ENCODE measurements around the gene N4BP2.

Gene N4BP2

GRCh38 chr4:40057586-40058091, 989 bp downstream of the N4BP2 start (continued):
- TF ChIP-seq OSR2 (tag by site-specific recombination; IDR thresholded peaks at IDR 0.05), result no peak
- TF ChIP-seq, protein P1, sequence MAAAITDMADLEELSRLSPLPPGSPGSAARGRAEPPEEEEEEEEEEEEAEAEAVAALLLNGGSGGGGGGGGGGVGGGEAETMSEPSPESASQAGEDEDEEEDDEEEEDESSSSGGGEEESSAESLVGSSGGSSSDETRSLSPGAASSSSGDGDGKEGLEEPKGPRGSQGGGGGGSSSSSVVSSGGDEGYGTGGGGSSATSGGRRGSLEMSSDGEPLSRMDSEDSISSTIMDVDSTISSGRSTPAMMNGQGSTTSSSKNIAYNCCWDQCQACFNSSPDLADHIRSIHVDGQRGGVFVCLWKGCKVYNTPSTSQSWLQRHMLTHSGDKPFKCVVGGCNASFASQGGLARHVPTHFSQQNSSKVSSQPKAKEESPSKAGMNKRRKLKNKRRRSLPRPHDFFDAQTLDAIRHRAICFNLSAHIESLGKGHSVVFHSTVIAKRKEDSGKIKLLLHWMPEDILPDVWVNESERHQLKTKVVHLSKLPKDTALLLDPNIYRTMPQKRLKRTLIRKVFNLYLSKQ (tag by site-specific recombination; IDR thresholded peaks at IDR 0.05; ENCODE audit: borderline replicate concordance), result no peak
- TF ChIP-seq, protein P2, sequence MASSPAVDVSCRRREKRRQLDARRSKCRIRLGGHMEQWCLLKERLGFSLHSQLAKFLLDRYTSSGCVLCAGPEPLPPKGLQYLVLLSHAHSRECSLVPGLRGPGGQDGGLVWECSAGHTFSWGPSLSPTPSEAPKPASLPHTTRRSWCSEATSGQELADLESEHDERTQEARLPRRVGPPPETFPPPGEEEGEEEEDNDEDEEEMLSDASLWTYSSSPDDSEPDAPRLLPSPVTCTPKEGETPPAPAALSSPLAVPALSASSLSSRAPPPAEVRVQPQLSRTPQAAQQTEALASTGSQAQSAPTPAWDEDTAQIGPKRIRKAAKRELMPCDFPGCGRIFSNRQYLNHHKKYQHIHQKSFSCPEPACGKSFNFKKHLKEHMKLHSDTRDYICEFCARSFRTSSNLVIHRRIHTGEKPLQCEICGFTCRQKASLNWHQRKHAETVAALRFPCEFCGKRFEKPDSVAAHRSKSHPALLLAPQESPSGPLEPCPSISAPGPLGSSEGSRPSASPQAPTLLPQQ (tag by site-specific recombination; IDR thresholded peaks at IDR 0.05), result no peak
- no peak for TF ChIP-seq FEZF1 (tag by site-specific recombination; IDR thresholded peaks at IDR 0.05)
- TF ChIP-seq ZSCAN23 (tag by site-specific recombination; IDR thresholded peaks at IDR 0.05), result no peak
- no peak for TF ChIP-seq ZNF529 (tag by site-specific recombination; IDR thresholded peaks at IDR 0.05; ENCODE audit: insufficient replicate concordance)
- no peak for TF ChIP-seq HOXC10 (CRISPR knock-in tag; IDR thresholded peaks at IDR 0.05)
- TF ChIP-seq TRIM28 (IDR thresholded peaks at IDR 0.05; ENCODE audit: borderline replicate concordance, low read length), result no peak; the same call in 1 of the 2 replicates
- peak; percentile 6; the same call in 1 of the 2 replicates for TF ChIP-seq WT1 (tag by site-specific recombination; IDR thresholded peaks at IDR 0.05)
- TF ChIP-seq ZSCAN4 (tag by site-specific recombination; IDR thresholded peaks at IDR 0.05), result no peak
- TF ChIP-seq ZNF433 (tag by site-specific recombination; IDR thresholded peaks at IDR 0.05; ENCODE audit: low read depth), result no peak
- TF ChIP-seq HOXD13 (CRISPR knock-in tag; IDR thresholded peaks at IDR 0.05; ENCODE audit: borderline replicate concordance), result no peak
- peak; percentile 56 for TF ChIP-seq ZNF341 (tag by site-specific recombination; IDR thresholded peaks at IDR 0.05; ENCODE audit: low read depth)
- no peak for TF ChIP-seq ZNF223 (tag by site-specific recombination; IDR thresholded peaks at IDR 0.05)
- TF ChIP-seq, protein P3, sequence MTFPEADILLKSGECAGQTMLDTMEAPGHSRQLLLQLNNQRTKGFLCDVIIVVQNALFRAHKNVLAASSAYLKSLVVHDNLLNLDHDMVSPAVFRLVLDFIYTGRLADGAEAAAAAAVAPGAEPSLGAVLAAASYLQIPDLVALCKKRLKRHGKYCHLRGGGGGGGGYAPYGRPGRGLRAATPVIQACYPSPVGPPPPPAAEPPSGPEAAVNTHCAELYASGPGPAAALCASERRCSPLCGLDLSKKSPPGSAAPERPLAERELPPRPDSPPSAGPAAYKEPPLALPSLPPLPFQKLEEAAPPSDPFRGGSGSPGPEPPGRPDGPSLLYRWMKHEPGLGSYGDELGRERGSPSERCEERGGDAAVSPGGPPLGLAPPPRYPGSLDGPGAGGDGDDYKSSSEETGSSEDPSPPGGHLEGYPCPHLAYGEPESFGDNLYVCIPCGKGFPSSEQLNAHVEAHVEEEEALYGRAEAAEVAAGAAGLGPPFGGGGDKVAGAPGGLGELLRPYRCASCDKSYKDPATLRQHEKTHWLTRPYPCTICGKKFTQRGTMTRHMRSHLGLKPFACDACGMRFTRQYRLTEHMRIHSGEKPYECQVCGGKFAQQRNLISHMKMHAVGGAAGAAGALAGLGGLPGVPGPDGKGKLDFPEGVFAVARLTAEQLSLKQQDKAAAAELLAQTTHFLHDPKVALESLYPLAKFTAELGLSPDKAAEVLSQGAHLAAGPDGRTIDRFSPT (tag by site-specific recombination; IDR thresholded peaks at IDR 0.05), result no peak
- no peak for TF ChIP-seq ZBTB8A (tag by site-specific recombination; IDR thresholded peaks at IDR 0.05)
- TF ChIP-seq YY2 (tag by site-specific recombination; IDR thresholded peaks at IDR 0.05), result no peak
- 0 out of 2 replicates have a peak, but pooled peaks have one; percentile 51 for TF ChIP-seq TCF7L2 (IDR thresholded peaks at IDR 0.05; ENCODE audit: borderline replicate concordance, low read depth, low read length)
- no peak for TF ChIP-seq KLF1 (tag by site-specific recombination; IDR thresholded peaks at IDR 0.05)
- TF ChIP-seq SP2 (tag by site-specific recombination; IDR thresholded peaks at IDR 0.05), result peak; percentile 59
- no peak for TF ChIP-seq ZNF157 (tag by site-specific recombination; IDR thresholded peaks at IDR 0.05)
- TF ChIP-seq, protein P4, sequence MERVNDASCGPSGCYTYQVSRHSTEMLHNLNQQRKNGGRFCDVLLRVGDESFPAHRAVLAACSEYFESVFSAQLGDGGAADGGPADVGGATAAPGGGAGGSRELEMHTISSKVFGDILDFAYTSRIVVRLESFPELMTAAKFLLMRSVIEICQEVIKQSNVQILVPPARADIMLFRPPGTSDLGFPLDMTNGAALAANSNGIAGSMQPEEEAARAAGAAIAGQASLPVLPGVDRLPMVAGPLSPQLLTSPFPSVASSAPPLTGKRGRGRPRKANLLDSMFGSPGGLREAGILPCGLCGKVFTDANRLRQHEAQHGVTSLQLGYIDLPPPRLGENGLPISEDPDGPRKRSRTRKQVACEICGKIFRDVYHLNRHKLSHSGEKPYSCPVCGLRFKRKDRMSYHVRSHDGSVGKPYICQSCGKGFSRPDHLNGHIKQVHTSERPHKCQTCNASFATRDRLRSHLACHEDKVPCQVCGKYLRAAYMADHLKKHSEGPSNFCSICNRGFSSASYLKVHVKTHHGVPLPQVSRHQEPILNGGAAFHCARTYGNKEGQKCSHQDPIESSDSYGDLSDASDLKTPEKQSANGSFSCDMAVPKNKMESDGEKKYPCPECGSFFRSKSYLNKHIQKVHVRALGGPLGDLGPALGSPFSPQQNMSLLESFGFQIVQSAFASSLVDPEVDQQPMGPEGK (tag by site-specific recombination; IDR thresholded peaks at IDR 0.05), result peak; percentile 35; the same call in 1 of the 2 replicates
- no peak for TF ChIP-seq ZNF311 (tag by site-specific recombination; IDR thresholded peaks at IDR 0.05; ENCODE audit: borderline replicate concordance)
- TF ChIP-seq ZNF394 (tag by site-specific recombination; IDR thresholded peaks at IDR 0.05; ENCODE audit: borderline replicate concordance), result peak; percentile 40; the same call in 1 of the 2 replicates
- TF ChIP-seq ZNF426 (tag by site-specific recombination; IDR thresholded peaks at IDR 0.05), result no peak
- TF ChIP-seq ZNF324 (tag by site-specific recombination; IDR thresholded peaks at IDR 0.05), result no peak
- no peak for TF ChIP-seq ZNF530 (tag by site-specific recombination; IDR thresholded peaks at IDR 0.05; ENCODE audit: low read depth)
- 0 out of 2 replicates have a peak, but pooled peaks have one; percentile 35 for TF ChIP-seq ZNF501 (tag by site-specific recombination; IDR thresholded peaks at IDR 0.05)
- TF ChIP-seq SETDB1 (IDR thresholded peaks at IDR 0.05; ENCODE audit: insufficient read length, low read length), result peak; percentile 27
- TF ChIP-seq ZNF677 (tag by site-specific recombination; IDR thresholded peaks at IDR 0.05), result no peak
- TF ChIP-seq ZBTB48 (tag by site-specific recombination; IDR thresholded peaks at IDR 0.05), result no peak
- no peak for TF ChIP-seq ZNF791 (tag by site-specific recombination; IDR thresholded peaks at IDR 0.05)
- no peak for TF ChIP-seq BCL11B (tag by site-specific recombination; IDR thresholded peaks at IDR 0.05; ENCODE audit: low read depth)
- TF ChIP-seq ZBTB1 (tag by site-specific recombination; IDR thresholded peaks at IDR 0.05), result no peak

Measured in HEK293 (cell line).